Progenitor cell of endocrine pancreas (in vitro differentiated cells): ENCODE results near the gene ZNF331. TPM values are rescaled to one million over a fixed set of nuclear protein-coding genes. Genes with fewer than 3 reads are reported as not detected.
A peak's percentile ranks its signal among the peaks of the same experiment; 100 is the strongest.

Experiments used
- DNase-seq: peaks from one replicate; pipeline ENCODE4 v3.0.0; 2021; ENCODE audit warnings: low spot score; ENCODE audit not compliant: unreplicated experiment
- H3K27ac Mint-ChIP-seq: 2 replicates; pipeline ENCODE4 v1.8.0; 2021; ENCODE audit warnings: mild to moderate bottlenecking, moderate library complexity, mixed read lengths
- H3K27me3 Mint-ChIP-seq: 2 replicates; pipeline ENCODE4 v1.8.0; 2021; ENCODE audit warnings: mixed read lengths
- H3K36me3 Mint-ChIP-seq: 2 replicates; pipeline ENCODE4 v1.8.0; 2022; ENCODE audit warnings: mixed read lengths; ENCODE audit not compliant: insufficient read depth
- H3K4me1 Mint-ChIP-seq: 2 replicates; pipeline ENCODE4 v1.8.0; 2021; ENCODE audit warnings: low read depth, mixed read lengths
- H3K4me3 Mint-ChIP-seq: 2 replicates; pipeline ENCODE4 v1.8.0; 2021; ENCODE audit warnings: low read depth, mild to moderate bottlenecking, moderate library complexity, mixed read lengths
- H3K9me3 Mint-ChIP-seq: 2 replicates; pipeline ENCODE4 v1.8.0; 2021; ENCODE audit warnings: low read depth, mixed read lengths
- total RNA-seq: library from RNA; stranded (reverse); gene quantifications from 2 replicates; pipeline ENCODE4 v1.2.1, GENCODE V29; 2021
- TF ChIP-seq, protein P1 (sequence below): fragments of 200-600 bp; sonication (generic); IDR thresholded peaks from one replicate; pipeline ENCODE4 v1.5.0; 2021; ENCODE audit warnings: antibody characterized with exemption, mild to moderate bottlenecking; ENCODE audit not compliant: unreplicated experiment

ZNF331 gene
- total RNA-seq, 1 donor from 2014 or later, result 29.9 TPM

GRCh38 chr19:53504885-53505284 lies 33.1 kb upstream of the ZNF331 start:
- Mint-ChIP-seq H3K4me3 (peak overlapping the region; percentile 65), H3K9me3 (no peaks in the 10 kb centered on the region), H3K27me3 (no peaks in the 10 kb centered on the region), H3K36me3 (no peaks in the 10 kb centered on the region), H3K27ac (no peak overlapping the region), H3K4me1 (peaks cover 27% of the 10 kb centered on the region)
- no peak for DNase-seq
- TF ChIP-seq, protein P1, sequence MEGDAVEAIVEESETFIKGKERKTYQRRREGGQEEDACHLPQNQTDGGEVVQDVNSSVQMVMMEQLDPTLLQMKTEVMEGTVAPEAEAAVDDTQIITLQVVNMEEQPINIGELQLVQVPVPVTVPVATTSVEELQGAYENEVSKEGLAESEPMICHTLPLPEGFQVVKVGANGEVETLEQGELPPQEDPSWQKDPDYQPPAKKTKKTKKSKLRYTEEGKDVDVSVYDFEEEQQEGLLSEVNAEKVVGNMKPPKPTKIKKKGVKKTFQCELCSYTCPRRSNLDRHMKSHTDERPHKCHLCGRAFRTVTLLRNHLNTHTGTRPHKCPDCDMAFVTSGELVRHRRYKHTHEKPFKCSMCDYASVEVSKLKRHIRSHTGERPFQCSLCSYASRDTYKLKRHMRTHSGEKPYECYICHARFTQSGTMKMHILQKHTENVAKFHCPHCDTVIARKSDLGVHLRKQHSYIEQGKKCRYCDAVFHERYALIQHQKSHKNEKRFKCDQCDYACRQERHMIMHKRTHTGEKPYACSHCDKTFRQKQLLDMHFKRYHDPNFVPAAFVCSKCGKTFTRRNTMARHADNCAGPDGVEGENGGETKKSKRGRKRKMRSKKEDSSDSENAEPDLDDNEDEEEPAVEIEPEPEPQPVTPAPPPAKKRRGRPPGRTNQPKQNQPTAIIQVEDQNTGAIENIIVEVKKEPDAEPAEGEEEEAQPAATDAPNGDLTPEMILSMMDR, result no peak

GRCh38 chr19:53506728-53507127 lies 31.2 kb upstream of the ZNF331 start:
- H3K27me3 Mint-ChIP-seq, result no peaks in the 10 kb centered on the region
- H3K4me1 Mint-ChIP-seq, result peaks cover 27% of the 10 kb centered on the region
- no peaks in the 10 kb centered on the region for H3K9me3 Mint-ChIP-seq
- TF ChIP-seq, protein P1, result no peak
- H3K36me3 Mint-ChIP-seq, result no peaks in the 10 kb centered on the region
- no peak overlapping the region for H3K27ac Mint-ChIP-seq
- DNase-seq, result no peak
- H3K4me3 Mint-ChIP-seq, result no peak overlapping the region

GRCh38 chr19:53507523-53508442 lies 30.2 kb upstream of the ZNF331 start:
- H3K9me3 Mint-ChIP-seq, result no peaks in the 10 kb centered on the region
- H3K4me3 Mint-ChIP-seq, result peak overlapping the region; percentile 18
- H3K27me3 Mint-ChIP-seq, result no peaks in the 10 kb centered on the region
- no peaks in the 10 kb centered on the region for H3K36me3 Mint-ChIP-seq
- peaks cover 29% of the 10 kb centered on the region for H3K4me1 Mint-ChIP-seq
- TF ChIP-seq, protein P1, result no peak
- no peak for DNase-seq
- peak overlapping the region; percentile 79 for H3K27ac Mint-ChIP-seq

- TF ChIP-seq, protein P1, result no peak
- Mint-ChIP-seq H3K27ac (no peak overlapping the region), H3K4me1 (peaks cover 27% of the 10 kb centered on the region), H3K27me3 (no peaks in the 10 kb centered on the region), H3K9me3 (no peaks in the 10 kb centered on the region), H3K36me3 (no peaks in the 10 kb centered on the region), H3K4me3 (no peak overlapping the region)
- no peak for DNase-seq
Measured at GRCh38 chr19:53509443-53509842, 28.5 kb upstream of the ZNF331 start.

DNA sequence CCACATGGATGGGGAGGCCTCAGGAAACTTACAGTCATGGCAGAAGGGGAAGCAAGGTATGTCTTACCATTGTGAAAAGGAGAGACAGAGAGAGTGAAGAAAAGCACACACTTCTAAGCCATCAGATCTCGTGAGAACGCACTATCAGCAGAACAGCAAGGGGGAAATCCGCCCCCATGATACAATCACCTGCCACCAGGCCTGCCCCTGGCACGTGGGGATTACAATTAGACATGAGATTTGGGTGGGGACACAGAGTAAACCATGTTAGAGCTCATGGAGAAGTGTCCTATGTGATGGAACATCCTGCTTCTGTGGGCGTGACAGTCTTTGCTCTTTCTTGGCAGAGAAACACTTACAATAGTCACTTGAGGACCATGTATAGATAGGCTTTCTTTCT lies 28.1 kb upstream of the ZNF331 start:
- Mint-ChIP-seq H3K36me3 (no peaks in the 10 kb centered on the region), H3K4me3 (no peak overlapping the region), H3K4me1 (peaks cover 23% of the 10 kb centered on the region), H3K27ac (no peak overlapping the region), H3K9me3 (no peaks in the 10 kb centered on the region), H3K27me3 (no peaks in the 10 kb centered on the region)
- TF ChIP-seq, protein P1, result no peak
- DNase-seq, result no peak
